Measurements from ENCODE around the gene CPA4. TPM values are rescaled to one million over a fixed set of nuclear protein-coding genes. Genes with fewer than 3 reads are reported as not detected.

Gene CPA4
- total RNA-seq, 1 experiment from 2014 or later, result 3.1 TPM

DNA sequence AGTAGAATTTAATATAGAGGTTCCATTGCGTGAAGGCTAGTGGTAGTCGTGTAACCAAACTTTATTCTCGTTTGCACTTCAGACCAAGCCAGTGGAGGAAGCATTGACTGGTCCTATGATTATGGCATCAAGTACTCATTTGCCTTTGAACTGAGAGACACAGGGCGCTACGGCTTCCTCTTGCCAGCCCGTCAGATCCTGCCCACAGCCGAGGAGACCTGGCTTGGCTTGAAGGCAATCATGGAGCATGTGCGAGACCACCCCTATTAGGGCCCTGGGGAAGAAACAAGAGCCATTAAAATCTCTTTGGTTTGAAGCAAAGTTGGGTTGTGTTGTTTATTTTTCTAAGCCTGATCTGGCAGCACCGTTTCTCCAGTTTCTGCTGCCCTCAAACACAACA lies 3.5 kb upstream of the CPA4 start:
- H3K4me1 ChIP-seq (ENCODE audit: control insufficient read depth, insufficient read depth, low read length), result no peaks in the 10 kb centered on the region
- POLR2A ChIA-PET, result no interaction called here
- H3K27me3 ChIP-seq (ENCODE audit: control insufficient read depth, insufficient read depth, low read length), result no peaks in the 10 kb centered on the region
- in situ Hi-C loops (cut with HindIII; ENCODE audit: low pct_unique_long_range_greater_than_20kb, low sequenced_read_pairs) (no loop called here), intact Hi-C loops (cut with micrococcal nuclease; ENCODE audit: unreplicated experiment) (no loop called here)
- ATAC-seq (no peak), DNase-seq (ENCODE audit: low read depth, low spot score) (no peak)
- no TSS peak for BruUV-seq (replicated peaks)
- CTCF ChIA-PET, result no interaction called here
- no peak overlapping the region for H3K4me3 ChIP-seq (ENCODE audit: low read depth in 2 of 2, low read length in 2 of 2)
- no peaks in the 10 kb centered on the region for H3K36me3 ChIP-seq (ENCODE audit: control insufficient read depth, insufficient read depth, low read length)
- TF ChIP-seq, protein P1, sequence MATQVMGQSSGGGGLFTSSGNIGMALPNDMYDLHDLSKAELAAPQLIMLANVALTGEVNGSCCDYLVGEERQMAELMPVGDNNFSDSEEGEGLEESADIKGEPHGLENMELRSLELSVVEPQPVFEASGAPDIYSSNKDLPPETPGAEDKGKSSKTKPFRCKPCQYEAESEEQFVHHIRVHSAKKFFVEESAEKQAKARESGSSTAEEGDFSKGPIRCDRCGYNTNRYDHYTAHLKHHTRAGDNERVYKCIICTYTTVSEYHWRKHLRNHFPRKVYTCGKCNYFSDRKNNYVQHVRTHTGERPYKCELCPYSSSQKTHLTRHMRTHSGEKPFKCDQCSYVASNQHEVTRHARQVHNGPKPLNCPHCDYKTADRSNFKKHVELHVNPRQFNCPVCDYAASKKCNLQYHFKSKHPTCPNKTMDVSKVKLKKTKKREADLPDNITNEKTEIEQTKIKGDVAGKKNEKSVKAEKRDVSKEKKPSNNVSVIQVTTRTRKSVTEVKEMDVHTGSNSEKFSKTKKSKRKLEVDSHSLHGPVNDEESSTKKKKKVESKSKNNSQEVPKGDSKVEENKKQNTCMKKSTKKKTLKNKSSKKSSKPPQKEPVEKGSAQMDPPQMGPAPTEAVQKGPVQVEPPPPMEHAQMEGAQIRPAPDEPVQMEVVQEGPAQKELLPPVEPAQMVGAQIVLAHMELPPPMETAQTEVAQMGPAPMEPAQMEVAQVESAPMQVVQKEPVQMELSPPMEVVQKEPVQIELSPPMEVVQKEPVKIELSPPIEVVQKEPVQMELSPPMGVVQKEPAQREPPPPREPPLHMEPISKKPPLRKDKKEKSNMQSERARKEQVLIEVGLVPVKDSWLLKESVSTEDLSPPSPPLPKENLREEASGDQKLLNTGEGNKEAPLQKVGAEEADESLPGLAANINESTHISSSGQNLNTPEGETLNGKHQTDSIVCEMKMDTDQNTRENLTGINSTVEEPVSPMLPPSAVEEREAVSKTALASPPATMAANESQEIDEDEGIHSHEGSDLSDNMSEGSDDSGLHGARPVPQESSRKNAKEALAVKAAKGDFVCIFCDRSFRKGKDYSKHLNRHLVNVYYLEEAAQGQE (IDR thresholded peaks at IDR 0.05; ENCODE audit: insufficient read depth in 1 of 2, low read depth in 2 of 2, low read length in 1 of 2), result no peak
- TF ChIP-seq, protein P2, sequence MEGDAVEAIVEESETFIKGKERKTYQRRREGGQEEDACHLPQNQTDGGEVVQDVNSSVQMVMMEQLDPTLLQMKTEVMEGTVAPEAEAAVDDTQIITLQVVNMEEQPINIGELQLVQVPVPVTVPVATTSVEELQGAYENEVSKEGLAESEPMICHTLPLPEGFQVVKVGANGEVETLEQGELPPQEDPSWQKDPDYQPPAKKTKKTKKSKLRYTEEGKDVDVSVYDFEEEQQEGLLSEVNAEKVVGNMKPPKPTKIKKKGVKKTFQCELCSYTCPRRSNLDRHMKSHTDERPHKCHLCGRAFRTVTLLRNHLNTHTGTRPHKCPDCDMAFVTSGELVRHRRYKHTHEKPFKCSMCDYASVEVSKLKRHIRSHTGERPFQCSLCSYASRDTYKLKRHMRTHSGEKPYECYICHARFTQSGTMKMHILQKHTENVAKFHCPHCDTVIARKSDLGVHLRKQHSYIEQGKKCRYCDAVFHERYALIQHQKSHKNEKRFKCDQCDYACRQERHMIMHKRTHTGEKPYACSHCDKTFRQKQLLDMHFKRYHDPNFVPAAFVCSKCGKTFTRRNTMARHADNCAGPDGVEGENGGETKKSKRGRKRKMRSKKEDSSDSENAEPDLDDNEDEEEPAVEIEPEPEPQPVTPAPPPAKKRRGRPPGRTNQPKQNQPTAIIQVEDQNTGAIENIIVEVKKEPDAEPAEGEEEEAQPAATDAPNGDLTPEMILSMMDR (IDR thresholded peaks at IDR 0.05), result no peak
- TF ChIP-seq TCF7L2 (IDR thresholded peaks at IDR 0.05; ENCODE audit: low read depth, low read length) (no peak), SIN3A (IDR thresholded peaks at IDR 0.05; ENCODE audit: borderline replicate concordance, insufficient read depth, low read depth, low read length) (no peak), POLR2AphosphoS5 (IDR thresholded peaks at IDR 0.05; ENCODE audit: low read depth, low read length) (no peak)
- H3K9me3 ChIP-seq (ENCODE audit: control insufficient read depth, insufficient read depth, low read depth, low read length), result no peaks in the 10 kb centered on the region; the same call in 1 of the 2 replicates
- H3K27ac ChIP-seq (ENCODE audit: low read length), result no peak overlapping the region

DNA sequence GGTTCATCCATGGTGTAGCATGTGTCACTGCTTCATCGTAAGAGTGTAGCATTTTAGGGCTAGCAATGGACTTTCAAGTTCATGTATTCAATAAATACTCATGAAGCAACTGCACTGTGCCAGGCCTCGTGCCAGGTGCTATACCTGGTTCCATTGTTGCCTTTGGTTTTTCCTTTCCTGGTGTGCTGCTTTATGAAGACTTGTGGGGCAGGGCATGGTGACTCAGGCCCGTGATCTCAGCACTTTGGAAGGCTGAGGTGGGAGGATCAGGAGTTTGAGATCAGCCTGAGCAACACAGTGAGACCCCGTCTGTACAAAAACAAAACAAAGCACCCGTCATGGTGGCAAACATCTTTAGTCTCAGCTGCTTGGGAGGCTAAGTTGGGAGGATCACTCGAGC lies 2.2 kb upstream of the CPA4 start:
- no peaks in the 10 kb centered on the region for H3K4me1 ChIP-seq (ENCODE audit: control insufficient read depth, insufficient read depth, low read length)
- in situ Hi-C loops (cut with HindIII; ENCODE audit: low pct_unique_long_range_greater_than_20kb, low sequenced_read_pairs), result no loop called here
- H3K4me3 ChIP-seq (ENCODE audit: low read depth in 2 of 2, low read length in 2 of 2), result no peak overlapping the region
- no peak for ATAC-seq
- POLR2A ChIA-PET, result no interaction called here
- no TSS peak for BruUV-seq (replicated peaks)
- CTCF ChIA-PET, result no interaction called here
- DNase-seq (ENCODE audit: low read depth, low spot score), result no peak
- no peaks in the 10 kb centered on the region for H3K27me3 ChIP-seq (ENCODE audit: control insufficient read depth, insufficient read depth, low read length)
- H3K9me3 ChIP-seq (ENCODE audit: control insufficient read depth, insufficient read depth, low read depth, low read length), result no peaks in the 10 kb centered on the region; the same call in 1 of the 2 replicates
- intact Hi-C loops (cut with micrococcal nuclease; ENCODE audit: unreplicated experiment), result no loop called here
- H3K36me3 ChIP-seq (ENCODE audit: control insufficient read depth, insufficient read depth, low read length), result no peaks in the 10 kb centered on the region
- H3K27ac ChIP-seq (ENCODE audit: low read length), result no peak overlapping the region
- TF ChIP-seq, protein P2 (IDR thresholded peaks at IDR 0.05), result no peak
- TF ChIP-seq SIN3A (IDR thresholded peaks at IDR 0.05; ENCODE audit: borderline replicate concordance, insufficient read depth, low read depth, low read length) (no peak), POLR2AphosphoS5 (IDR thresholded peaks at IDR 0.05; ENCODE audit: low read depth, low read length) (no peak), TCF7L2 (IDR thresholded peaks at IDR 0.05; ENCODE audit: low read depth, low read length) (no peak)
- TF ChIP-seq, protein P1 (IDR thresholded peaks at IDR 0.05; ENCODE audit: insufficient read depth in 1 of 2, low read depth in 2 of 2, low read length in 1 of 2), result no peak
